Neuron (in vitro differentiated cells): ENCODE results near the gene ME3.
"Not testable (repeated sequence)": the region's sequence is repeated elsewhere in the genome, so short reads cannot be mapped to it uniquely, and the experiment has no call there.

Experiments used
- H2AFZ ChIP-seq: one replicate; pipeline ENCODE4 v1.6.1; 2013; ENCODE audit warnings: low read depth, mild to moderate bottlenecking, inconsistent platforms, low read length, moderate library complexity
- H3K27me3 ChIP-seq: one replicate; pipeline ENCODE4 v1.6.1; 2013; ENCODE audit warnings: low read length; ENCODE audit not compliant: insufficient read depth
- H3K36me3 ChIP-seq: one replicate; pipeline ENCODE4 v1.6.1; 2013; ENCODE audit warnings: low read length; ENCODE audit not compliant: insufficient read depth
- H3K4me1 ChIP-seq: one replicate; pipeline ENCODE4 v1.6.1; 2013; ENCODE audit warnings: low read length; ENCODE audit not compliant: insufficient read depth
- H3K4me3 ChIP-seq: 2 replicates; pipeline ENCODE4 v1.5.1; 2013; ENCODE audit warnings: mild to moderate bottlenecking, low read length, moderate library complexity
- H3K9me3 ChIP-seq: one replicate; pipeline ENCODE4 v1.6.1; 2013; ENCODE audit warnings: low read length

ME3 gene

DNA sequence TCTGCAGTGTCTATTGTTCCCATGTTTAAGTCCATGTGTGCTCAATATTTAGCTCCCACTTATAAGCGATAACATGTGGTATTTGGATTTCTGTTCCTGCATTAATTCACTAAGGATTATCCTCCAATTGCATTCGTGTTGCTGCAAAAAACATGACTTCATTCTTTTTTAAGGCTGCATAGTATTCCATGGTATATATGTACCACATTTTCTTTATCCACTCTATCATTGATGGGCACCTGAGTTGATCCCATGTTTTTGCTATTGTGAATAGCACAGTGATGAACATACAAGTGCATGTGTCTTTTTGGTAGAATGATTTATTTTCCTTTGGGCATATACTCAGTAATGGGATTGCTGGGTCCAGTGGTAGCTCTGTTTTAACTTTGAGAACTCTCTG is 109.6 kb downstream of the ME3 start:
- not testable (repeated sequence) for H2AFZ ChIP-seq, H3K36me3 ChIP-seq, H3K4me3 ChIP-seq, H3K27me3 ChIP-seq, H3K9me3 ChIP-seq
- H3K4me1 ChIP-seq, result peaks cover 12% of the 10 kb centered on the region

DNA sequence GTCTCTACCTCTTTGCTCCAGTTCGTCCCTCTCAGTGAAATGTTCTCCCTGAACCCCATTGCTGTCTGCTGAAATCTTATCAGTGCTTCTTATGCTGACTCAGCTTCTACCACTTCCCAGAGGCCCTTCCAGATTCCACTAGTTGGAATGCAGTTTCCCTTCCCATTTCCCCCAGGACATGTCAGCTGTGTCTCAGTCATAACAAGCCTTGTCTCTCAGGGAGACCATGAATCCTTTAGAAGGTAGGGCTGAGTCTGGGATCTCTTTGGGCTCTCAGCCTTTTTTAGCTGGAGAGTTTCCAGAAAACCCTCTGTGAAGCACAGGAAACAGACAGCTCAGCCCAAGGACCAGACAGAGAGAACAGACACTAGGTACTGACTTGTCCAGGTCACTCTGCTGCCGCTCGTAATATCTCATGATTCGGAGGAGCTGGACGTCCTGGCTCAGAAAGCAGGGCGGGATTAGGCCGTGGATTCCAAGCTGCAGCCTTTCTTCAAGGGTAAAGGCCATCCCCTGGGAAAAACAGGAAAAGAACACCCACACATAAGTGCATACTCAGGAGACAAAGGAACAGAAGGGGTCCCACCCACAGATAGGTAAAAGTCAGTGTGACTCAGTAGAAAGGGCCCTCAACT is 113.0 kb downstream of the ME3 start:
- Histone ChIP-seq H3K36me3 (no peaks in the 10 kb centered on the region), H3K4me1 (no peaks in the 10 kb centered on the region), H3K4me3 (no peak overlapping the region), H2AFZ (no peak overlapping the region), H3K9me3 (peaks cover 2% of the 10 kb centered on the region), H3K27me3 (no peaks in the 10 kb centered on the region)

DNA sequence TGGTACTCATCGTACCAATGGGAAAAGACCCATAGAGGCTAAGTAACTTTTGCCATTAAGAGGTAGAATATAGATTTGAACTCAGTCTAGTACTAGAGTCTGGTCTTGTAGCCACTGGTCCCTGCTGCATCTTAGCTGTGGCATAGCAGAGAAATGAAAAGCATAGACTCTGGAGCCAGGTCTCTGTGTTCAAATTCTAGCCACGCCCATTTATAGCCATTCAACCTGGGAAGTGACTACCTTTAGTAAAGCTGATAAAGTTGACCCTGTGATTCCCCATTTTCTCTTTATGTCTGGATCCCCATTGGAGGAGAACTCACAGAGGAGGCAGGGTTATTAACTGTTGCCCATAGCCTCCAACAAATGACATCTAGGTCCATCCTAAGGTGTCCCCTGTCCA is 113.6 kb downstream of the ME3 start:
- H3K36me3 ChIP-seq, result no peaks in the 10 kb centered on the region
- H3K4me3 ChIP-seq, result no peak overlapping the region
- H3K27me3 ChIP-seq, result no peaks in the 10 kb centered on the region
- peaks cover 2% of the 10 kb centered on the region for H3K9me3 ChIP-seq
- H2AFZ ChIP-seq, result no peak overlapping the region
- no peaks in the 10 kb centered on the region for H3K4me1 ChIP-seq

DNA sequence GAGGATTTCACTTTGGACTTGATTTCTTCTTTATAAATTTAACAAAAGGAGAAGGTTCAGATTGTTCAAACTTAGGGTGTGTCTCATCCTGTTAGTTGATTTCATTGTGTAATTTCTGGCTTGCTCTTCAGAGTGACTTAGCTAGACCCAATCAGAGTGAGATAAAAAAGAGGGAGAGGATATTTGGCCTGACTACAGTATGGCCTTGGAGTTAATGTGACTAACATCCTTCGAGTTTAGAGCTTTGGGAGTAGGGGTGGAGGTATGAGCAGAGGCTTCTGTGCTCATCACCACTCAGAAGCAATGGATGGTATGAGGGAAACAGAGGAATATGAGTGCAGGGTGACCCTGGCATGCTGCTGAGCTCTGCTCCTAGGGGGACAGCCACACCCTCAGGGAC is 114.2 kb downstream of the ME3 start:
- Histone ChIP-seq H3K9me3 (peaks cover 2% of the 10 kb centered on the region), H3K27me3 (no peaks in the 10 kb centered on the region), H3K4me3 (no peak overlapping the region), H3K4me1 (no peaks in the 10 kb centered on the region), H3K36me3 (no peaks in the 10 kb centered on the region), H2AFZ (no peak overlapping the region)

DNA sequence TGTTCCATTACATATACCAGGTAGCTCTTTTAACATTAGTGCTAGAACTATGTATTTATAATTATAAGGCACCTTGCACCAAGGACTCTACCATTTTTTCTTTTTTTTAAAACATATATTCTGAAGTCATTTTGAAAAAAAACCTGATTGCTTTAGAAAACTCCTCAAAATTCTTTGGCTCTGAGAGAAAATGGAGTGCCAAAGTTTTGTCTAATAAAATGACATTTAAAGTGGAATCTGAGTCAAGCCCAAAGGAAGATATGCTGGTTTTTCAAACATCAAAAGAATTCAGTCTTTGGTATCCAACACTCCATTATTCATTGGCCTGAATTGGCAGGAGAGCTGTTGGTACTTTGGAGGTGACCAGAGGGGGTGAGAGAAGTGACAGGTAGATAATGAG is 116.5 kb downstream of the ME3 start:
- Histone ChIP-seq H3K4me1 (no peaks in the 10 kb centered on the region), H3K4me3 (no peak overlapping the region), H2AFZ (no peak overlapping the region), H3K36me3 (no peaks in the 10 kb centered on the region), H3K27me3 (no peaks in the 10 kb centered on the region), H3K9me3 (peaks cover 2% of the 10 kb centered on the region)

DNA sequence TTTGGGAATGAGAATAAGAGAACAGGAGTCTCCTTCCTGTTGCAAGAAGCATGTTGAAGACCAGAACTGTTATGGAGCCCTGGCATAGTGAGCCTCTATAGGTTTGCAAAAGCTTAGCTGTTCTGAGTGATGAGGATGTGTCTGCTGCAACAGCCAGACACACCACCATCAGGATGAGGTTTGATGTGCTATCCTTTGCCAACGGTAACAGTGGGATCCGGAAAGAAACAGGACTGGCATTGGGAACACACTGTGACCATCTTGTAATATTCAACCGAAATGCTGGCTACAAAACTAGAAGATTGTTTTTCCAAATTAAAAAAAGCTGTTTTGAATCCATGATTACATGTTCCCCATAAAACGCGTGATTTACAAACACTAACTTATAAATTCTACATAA is 117.0 kb downstream of the ME3 start:
- H3K4me3 ChIP-seq, result no peak overlapping the region
- no peak overlapping the region for H2AFZ ChIP-seq
- no peaks in the 10 kb centered on the region for H3K36me3 ChIP-seq
- no peaks in the 10 kb centered on the region for H3K4me1 ChIP-seq
- no peaks in the 10 kb centered on the region for H3K27me3 ChIP-seq
- no peaks in the 10 kb centered on the region for H3K9me3 ChIP-seq

DNA sequence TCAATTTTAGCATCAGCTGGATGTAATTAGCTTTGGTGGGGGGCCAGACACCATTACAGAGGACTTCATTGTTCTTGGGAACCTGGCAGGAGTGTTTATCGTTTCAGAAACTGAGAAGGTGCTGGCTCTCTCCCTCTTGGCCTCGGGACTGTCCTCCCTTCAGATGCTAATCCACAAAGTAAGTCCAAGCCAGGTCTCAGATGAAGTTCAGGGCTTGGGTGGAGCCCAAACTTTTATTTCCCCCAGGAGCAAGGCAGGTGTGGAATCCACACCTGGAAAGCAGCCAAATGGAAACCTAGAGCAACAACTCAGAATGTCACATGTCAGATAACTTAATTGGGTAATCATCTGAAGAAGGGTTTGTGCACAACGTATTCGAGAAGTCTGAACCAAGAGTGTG is 119.2 kb downstream of the ME3 start:
- Histone ChIP-seq H3K36me3 (no peaks in the 10 kb centered on the region), H3K27me3 (no peaks in the 10 kb centered on the region), H3K9me3 (no peaks in the 10 kb centered on the region), H3K4me3 (no peak overlapping the region), H3K4me1 (no peaks in the 10 kb centered on the region), H2AFZ (no peak overlapping the region)

DNA sequence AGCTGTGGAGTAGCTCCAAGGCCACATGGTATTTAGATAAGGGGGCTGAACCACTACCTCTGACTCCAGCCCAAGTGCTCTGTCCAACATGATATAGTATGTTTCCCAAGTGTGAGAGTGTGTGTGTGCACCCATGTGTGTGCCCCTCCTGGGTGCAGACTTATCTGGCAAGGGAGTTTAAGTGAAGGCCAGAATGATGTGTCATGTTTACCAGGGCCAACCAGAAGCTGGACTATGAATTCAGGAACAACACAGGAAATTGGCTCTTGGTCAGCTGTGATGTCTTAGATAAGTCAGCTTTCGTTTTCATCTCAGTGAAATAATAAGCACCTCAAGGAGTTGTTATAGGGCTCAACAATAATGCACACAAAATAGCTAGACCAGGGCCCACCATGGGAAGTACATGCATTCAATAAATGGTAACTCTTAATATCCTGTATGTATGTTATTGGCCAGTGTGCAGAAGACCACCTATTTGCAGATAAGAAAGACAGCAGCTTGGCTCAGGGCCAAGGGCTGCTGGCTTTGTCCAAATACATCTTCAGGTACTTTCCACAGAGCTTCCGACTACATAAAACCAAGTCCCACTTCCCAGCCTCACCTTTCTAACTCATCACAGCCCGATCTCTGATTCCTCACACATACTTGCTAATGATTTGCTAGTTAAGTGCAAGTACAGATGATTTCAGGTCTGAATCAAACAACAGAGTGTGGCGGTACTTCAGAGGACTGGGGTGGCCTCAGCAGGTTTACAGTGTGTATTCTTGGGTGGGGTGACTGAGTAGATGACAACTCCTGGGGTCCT is 120.9 kb downstream of the ME3 start:
- H3K27me3 ChIP-seq, result no peaks in the 10 kb centered on the region
- H3K4me3 ChIP-seq, result no peak overlapping the region
- no peaks in the 10 kb centered on the region for H3K9me3 ChIP-seq
- no peak overlapping the region for H2AFZ ChIP-seq
- no peaks in the 10 kb centered on the region for H3K4me1 ChIP-seq
- no peaks in the 10 kb centered on the region for H3K36me3 ChIP-seq

DNA sequence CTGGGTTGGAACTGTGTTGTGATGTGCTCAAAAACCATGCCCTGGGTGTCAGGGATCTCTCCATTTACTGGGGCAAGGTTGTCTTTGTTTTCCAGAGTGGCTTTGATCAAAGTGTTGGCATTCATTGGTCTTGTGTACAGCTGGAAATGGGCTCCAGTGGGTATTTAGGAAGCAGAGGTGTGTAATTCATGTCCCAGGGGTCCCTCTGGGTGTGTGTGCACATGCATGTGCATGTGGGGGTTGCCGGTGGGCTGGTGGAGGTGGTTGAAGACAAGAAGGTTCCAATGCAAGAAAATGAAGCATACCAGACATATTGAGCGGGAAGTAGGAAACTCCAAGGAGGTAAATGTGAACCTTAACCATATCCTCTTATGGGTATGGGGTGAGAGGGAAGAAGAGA is 121.7 kb downstream of the ME3 start:
- no peaks in the 10 kb centered on the region for H3K36me3 ChIP-seq
- no peaks in the 10 kb centered on the region for H3K9me3 ChIP-seq
- H3K4me1 ChIP-seq, result no peaks in the 10 kb centered on the region
- no peaks in the 10 kb centered on the region for H3K27me3 ChIP-seq
- no peak overlapping the region for H3K4me3 ChIP-seq
- no peak overlapping the region for H2AFZ ChIP-seq

DNA sequence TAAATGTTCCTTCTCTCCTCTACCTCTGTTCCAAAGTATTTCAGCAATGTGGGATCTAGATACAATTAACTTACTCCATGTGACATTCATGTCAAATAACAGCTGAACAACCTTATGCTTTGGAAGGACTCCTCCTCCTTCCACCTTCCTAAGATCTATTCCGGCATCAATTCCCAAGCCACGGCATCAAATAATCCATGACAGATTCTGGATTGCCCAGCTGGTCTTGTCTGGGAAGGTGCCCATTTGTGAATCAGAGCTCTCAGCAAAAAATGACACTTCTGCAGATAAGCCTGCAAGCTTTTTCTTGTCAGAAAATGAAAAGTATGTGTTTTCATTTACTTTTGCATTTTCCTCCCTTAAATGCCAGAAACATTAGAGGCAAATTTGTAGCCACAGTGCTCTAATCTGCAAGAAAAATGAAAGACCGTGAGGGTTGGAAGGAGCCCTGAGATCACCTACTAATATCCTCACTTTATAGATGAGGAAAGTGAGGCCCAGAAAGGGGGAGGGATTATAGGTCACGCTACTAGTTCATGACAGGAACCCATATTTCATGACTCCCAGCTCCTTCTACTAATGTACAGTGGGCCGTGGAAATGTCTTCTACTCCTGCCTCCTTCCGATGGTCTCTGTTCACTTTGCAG is 124.0 kb downstream of the ME3 start:
- no peaks in the 10 kb centered on the region for H3K4me1 ChIP-seq
- H2AFZ ChIP-seq, result no peak overlapping the region
- no peak overlapping the region for H3K4me3 ChIP-seq
- no peaks in the 10 kb centered on the region for H3K36me3 ChIP-seq
- no peaks in the 10 kb centered on the region for H3K9me3 ChIP-seq
- H3K27me3 ChIP-seq, result no peaks in the 10 kb centered on the region

DNA sequence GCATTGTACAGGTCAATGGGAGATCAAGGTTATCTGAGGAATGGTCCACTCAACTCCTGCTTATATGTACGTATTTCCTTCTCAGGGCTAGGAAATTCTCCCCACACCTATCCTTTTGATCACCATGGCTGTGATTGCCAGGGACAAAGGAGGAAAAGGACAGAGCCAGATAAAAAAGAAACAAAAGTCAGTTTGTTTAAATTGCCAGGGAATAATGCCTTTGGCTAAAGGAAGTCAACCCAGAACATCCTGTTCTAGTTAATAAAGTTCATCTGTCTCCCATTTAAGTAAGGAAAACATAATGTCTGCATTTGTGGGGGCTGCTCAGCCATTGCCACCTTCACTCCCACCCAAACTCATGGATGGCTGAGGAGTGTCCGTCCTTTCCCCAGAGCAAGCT is 124.7 kb downstream of the ME3 start:
- H2AFZ ChIP-seq, result no peak overlapping the region
- H3K9me3 ChIP-seq, result no peaks in the 10 kb centered on the region
- no peaks in the 10 kb centered on the region for H3K4me1 ChIP-seq
- H3K27me3 ChIP-seq, result no peaks in the 10 kb centered on the region
- H3K36me3 ChIP-seq, result no peaks in the 10 kb centered on the region
- H3K4me3 ChIP-seq, result no peak overlapping the region

DNA sequence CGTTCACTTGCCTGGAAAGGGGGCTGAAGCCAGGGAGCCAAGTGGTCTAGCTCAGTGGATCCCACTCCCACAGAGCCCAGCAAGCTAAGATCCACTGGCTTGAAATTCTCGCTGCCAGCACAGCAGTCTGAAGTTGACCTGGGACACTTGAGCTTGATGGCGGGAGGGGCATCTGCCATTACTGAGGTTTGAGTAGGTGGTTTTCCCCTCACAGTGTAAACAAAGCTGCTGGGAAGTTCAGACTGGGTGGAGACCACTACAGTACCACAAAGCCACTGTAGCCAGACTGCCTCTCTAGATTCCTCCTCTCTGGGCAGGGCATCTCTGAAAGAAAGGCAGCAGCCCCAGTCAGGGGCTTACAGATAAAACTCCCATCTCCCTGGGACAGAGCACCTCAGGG is 131.1 kb downstream of the ME3 start:
- H3K9me3 ChIP-seq, H2AFZ ChIP-seq, H3K4me1 ChIP-seq, H3K4me3 ChIP-seq, H3K27me3 ChIP-seq, H3K36me3 ChIP-seq: not testable (repeated sequence)

DNA sequence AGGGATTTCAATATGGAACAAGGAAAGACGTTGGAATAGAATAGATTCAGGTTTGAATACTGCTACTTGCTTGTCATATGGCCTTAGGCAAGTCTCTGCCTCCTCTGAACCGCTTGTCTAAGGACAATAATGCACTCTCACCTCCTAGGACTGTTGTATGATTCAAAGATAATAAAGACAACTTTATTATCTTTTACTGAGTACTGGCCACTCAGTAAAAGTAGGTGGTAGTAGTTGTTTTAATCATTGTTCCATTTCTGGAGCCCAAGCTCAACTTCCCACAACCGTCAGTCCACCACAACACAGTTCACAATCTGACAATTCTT is 134.2 kb downstream of the ME3 start:
- Histone ChIP-seq H3K4me3 (no peak overlapping the region), H3K9me3 (peaks cover 3% of the 10 kb centered on the region), H3K36me3 (no peaks in the 10 kb centered on the region), H2AFZ (no peak overlapping the region), H3K27me3 (no peaks in the 10 kb centered on the region), H3K4me1 (no peaks in the 10 kb centered on the region)
